ENCODE measurements around the gene CEMIP2. TPM values are rescaled to one million over a fixed set of nuclear protein-coding genes. Genes with fewer than 3 reads are reported as not detected.
A peak's percentile ranks its signal among the peaks of the same experiment; 100 is the strongest.

CEMIP2 gene
- total and polyA plus RNA-seq, 2 of the 13 experiments (the other 11 are each of a cell fraction or from before 2014, with no cell fraction given) = 94.3 to 128 TPM

GRCh38 chr9:71680189-71680980, 87.9 kb downstream of the CEMIP2 start (continued):
- TF ChIP-seq CSRNP2 (CRISPR knock-in tag; conservative IDR thresholded peaks at IDR 0.05; ENCODE audit: low read depth) (no peak), ZNF629 (CRISPR knock-in tag; conservative IDR thresholded peaks at IDR 0.05) (no peak), SP5 (CRISPR knock-in tag; IDR thresholded peaks at IDR 0.05; ENCODE audit: borderline replicate concordance, low read depth) (no peak), ZNF317 (CRISPR knock-in tag; IDR thresholded peaks at IDR 0.05) (no peak), ZFYVE20 (CRISPR knock-in tag; IDR thresholded peaks at IDR 0.05; ENCODE audit: borderline replicate concordance, low read depth) (no peak), ZXDC (CRISPR knock-in tag; IDR thresholded peaks at IDR 0.05) (no peak), SALL1 (CRISPR knock-in tag; IDR thresholded peaks at IDR 0.05) (peak; percentile 41; the same call in 1 of the 2 replicates), FOXO1 (CRISPR knock-in tag; IDR thresholded peaks at IDR 0.05) (0 out of 2 replicates have a peak, but pooled peaks have one; percentile 35), HNF1B (CRISPR knock-in tag; IDR thresholded peaks at IDR 0.05) (no peak), DZIP1 (CRISPR knock-in tag; IDR thresholded peaks at IDR 0.05) (no peak), MZF1 (CRISPR knock-in tag; IDR thresholded peaks at IDR 0.05; ENCODE audit: borderline replicate concordance) (no peak), PHF8 (CRISPR knock-in tag; IDR thresholded peaks at IDR 0.05) (no peak), NFE2L1 (CRISPR knock-in tag; IDR thresholded peaks at IDR 0.05; ENCODE audit: borderline replicate concordance) (no peak), GPBP1L1 (CRISPR knock-in tag; IDR thresholded peaks at IDR 0.05) (no peak), ZNF484 (CRISPR knock-in tag; IDR thresholded peaks at IDR 0.05; ENCODE audit: borderline replicate concordance, low read depth) (no peak), KDM4B (CRISPR knock-in tag; IDR thresholded peaks at IDR 0.05) (no peak)
